Colonic mucosa (tissue), 4 donors: ENCODE data around the gene OVOL1. TPM values are rescaled to one million over a fixed set of nuclear protein-coding genes. Genes with fewer than 3 reads are reported as not detected.

Experiments
- DNase-seq: peaks from one replicate; pipeline ENCODE4 v3.0.0-alpha.2; 2020
- H3K27ac ChIP-seq: fragments of 200-600 bp; one replicate; pipeline ENCODE4 v1.8.0; 2021
- H3K27me3 ChIP-seq: fragments of 200-600 bp; one replicate; pipeline ENCODE4 v1.8.0; 2021
- H3K36me3 ChIP-seq: fragments of 200-600 bp; one replicate; pipeline ENCODE4 v1.8.0; 2021
- H3K4me1 ChIP-seq: fragments of 200-600 bp; one replicate; pipeline ENCODE4 v1.8.0; 2021; ENCODE audit warnings: mild to moderate bottlenecking
- H3K4me3 ChIP-seq: fragments of 200-600 bp; one replicate; pipeline ENCODE4 v1.8.0; 2021
- H3K9ac ChIP-seq, 2 donors: one replicate each; pipeline ENCODE4 v1.7.0; 2013; ENCODE audit warnings: control low read depth in 2 of 2, low read depth in 2 of 2, low read length in 2 of 2
- H3K9me3 ChIP-seq: fragments of 200-600 bp; one replicate; pipeline ENCODE4 v1.8.0; 2021
- intact Hi-C: fragments of 100-400 bp; cut with DNase I; formaldehyde crosslinking; loops from one replicate; pipeline ENCODE4 v1.14.1; 2022
- total RNA-seq, 2 donors: library from RNA; stranded (reverse); fragmentation: NEBNext Ultra II Directional in 1 of 2; extraction: Animal tissue kit (Norgen Biotek cat#: 25700) in 1 of 2; gene quantifications; one replicate each; pipeline ENCODE4 v1.2.1, GENCODE V29; 2021
- TF ChIP-seq, protein P1 (sequence below): fragments of 200-600 bp; IDR thresholded peaks from one replicate; pipeline ENCODE4 v1.8.0; 2022; ENCODE audit warnings: antibody characterized with exemption, mild to moderate bottlenecking
- donor health status: healthy.
- donor health status: DM: no; HTN: no; CAD: no.
- donor health status: DM: no; HTN: no; CAD: no.

OVOL1 gene
- total RNA-seq, 2 donors from 2014 or later = 29.0 to 32.9 TPM

DNA sequence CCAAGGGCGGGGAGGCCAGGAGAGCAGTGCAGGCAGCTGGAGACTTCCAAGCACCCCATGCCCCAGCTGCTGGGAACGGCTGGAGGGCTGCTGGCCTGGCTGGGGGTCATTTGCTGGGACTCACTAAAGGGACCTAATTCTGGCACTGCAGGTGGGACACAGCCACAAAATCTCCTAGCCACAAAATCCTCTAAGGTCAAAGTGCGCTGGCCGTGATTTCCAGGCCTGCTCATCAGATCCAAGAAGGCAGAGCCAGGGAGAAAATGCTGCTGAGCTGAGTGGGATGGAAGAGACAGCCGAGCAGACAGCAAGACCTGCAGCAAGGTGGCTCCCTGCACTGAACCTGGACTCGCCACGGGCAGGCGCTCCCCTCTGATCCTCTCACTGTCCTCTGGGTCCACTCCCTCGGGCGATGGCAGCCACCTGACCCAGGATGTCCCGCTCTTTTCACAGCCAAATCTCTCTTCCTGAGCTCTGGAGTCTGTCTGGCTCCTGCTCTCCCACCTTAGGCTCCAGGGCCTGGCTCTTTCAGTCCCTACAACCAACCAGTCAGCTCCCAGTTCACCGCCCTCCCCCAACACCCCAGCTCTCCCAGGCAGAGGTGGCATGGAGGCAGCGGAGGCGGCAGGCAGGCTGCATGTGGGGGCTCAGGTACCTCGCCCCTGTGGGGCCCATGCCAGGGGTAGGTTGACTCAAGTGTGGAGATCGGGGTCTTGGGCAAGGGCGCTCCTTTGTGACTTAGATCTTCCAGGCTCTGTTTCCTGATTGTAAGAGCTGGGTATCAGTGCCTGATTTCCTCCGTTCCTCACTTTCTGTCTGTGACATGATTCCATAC is 14.5 kb downstream of the OVOL1 start:
- no peaks in the 10 kb centered on the region for H3K9me3 ChIP-seq
- H3K9ac ChIP-seq = no peak overlapping the region
- H3K4me1 ChIP-seq = no peaks in the 10 kb centered on the region
- no peak overlapping the region for H3K4me3 ChIP-seq
- TF ChIP-seq, protein P1, sequence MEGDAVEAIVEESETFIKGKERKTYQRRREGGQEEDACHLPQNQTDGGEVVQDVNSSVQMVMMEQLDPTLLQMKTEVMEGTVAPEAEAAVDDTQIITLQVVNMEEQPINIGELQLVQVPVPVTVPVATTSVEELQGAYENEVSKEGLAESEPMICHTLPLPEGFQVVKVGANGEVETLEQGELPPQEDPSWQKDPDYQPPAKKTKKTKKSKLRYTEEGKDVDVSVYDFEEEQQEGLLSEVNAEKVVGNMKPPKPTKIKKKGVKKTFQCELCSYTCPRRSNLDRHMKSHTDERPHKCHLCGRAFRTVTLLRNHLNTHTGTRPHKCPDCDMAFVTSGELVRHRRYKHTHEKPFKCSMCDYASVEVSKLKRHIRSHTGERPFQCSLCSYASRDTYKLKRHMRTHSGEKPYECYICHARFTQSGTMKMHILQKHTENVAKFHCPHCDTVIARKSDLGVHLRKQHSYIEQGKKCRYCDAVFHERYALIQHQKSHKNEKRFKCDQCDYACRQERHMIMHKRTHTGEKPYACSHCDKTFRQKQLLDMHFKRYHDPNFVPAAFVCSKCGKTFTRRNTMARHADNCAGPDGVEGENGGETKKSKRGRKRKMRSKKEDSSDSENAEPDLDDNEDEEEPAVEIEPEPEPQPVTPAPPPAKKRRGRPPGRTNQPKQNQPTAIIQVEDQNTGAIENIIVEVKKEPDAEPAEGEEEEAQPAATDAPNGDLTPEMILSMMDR = no peak
- no peak overlapping the region for H3K27ac ChIP-seq
- no peaks in the 10 kb centered on the region for H3K36me3 ChIP-seq
- H3K27me3 ChIP-seq = no peaks in the 10 kb centered on the region
- intact Hi-C loops = no loop called here
- DNase-seq = no peak

DNA sequence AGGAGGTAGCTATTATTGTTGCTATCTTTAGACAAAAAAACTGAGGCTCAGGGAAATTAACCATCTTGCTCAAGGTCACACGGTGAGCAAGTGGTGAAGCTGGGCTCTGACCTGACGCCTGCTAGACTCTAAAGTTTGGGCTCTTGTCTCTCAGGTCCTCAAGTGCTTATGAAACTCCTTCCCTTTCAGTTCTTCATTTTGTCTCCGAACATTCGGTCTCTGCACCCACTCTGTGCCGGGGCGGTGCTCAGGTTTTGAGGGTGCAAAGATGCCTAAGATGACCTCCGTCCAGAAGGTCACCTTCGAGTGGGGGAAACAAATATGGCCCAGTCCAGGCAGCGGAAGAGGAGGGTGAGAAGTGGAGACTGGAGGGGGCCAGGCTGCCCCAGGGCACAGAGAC is 16.0 kb downstream of the OVOL1 start:
- TF ChIP-seq, protein P1 = no peak
- no peak overlapping the region for H3K4me3 ChIP-seq
- no peaks in the 10 kb centered on the region for H3K27me3 ChIP-seq
- DNase-seq = no peak
- H3K9me3 ChIP-seq = no peaks in the 10 kb centered on the region
- H3K36me3 ChIP-seq = no peaks in the 10 kb centered on the region
- H3K4me1 ChIP-seq = no peaks in the 10 kb centered on the region
- H3K27ac ChIP-seq = no peak overlapping the region
- no peak overlapping the region for H3K9ac ChIP-seq
- intact Hi-C loops = no loop called here

DNA sequence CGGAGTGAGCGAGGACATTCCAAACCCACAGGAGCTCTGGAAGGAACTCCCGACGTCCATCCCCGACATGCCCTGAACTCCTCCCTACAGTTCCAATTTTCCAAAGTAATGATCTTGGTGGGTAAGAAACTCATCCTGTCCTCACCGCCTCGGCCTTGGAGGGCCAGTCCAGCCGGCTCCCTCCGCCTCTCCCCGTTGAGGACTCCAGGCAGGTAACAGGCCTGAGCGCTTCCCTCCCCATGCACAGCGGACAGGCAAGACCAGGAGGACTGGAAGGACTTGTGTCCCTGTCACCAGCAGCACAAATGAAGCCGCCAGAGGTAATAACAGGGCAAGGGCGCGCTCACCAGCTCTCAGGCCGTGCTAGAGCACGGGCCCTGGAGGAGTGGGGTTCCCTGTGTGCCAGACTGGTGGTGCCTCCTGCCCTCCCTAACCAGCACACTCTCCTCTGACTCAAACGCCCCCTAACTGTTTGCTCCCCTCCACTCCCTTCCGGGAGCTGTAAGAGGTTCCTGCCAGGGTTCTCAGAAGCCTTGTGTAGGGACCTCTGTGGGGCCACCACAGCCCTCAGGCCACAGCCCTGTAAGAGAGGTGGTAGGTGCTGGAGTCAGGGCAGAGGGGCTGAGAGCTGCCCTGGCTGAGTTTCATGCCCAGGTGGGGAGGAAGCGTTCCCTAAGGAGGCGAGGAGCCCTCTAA is 17.1 kb downstream of the OVOL1 start:
- H3K36me3 ChIP-seq = no peaks in the 10 kb centered on the region
- H3K4me3 ChIP-seq = no peak overlapping the region
- no peak overlapping the region for H3K27ac ChIP-seq
- no peak overlapping the region for H3K9ac ChIP-seq
- no peaks in the 10 kb centered on the region for H3K27me3 ChIP-seq
- no peaks in the 10 kb centered on the region for H3K4me1 ChIP-seq
- intact Hi-C loops = no loop called here
- TF ChIP-seq, protein P1 = no peak
- no peaks in the 10 kb centered on the region for H3K9me3 ChIP-seq
- DNase-seq = no peak

DNA sequence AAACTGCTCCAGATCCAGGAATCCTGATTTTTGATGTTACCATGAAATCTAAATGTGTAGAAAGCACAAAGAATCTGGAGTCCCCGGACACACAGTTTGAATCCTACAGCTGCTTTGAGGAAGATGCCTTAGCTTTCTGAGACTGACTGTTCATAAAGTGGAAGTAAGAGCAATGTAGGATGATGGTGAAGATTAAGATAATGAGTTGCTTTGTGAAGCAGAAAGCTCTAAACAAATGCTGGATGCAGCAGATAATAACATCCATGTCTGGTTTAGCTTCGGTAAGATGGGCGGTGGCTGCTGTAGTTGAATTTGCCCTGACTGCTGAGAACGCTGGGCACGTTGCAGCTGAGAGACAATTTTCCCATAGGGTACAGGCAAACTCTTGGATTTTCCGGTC is 20.1 kb downstream of the OVOL1 start:
- H3K9me3 ChIP-seq = no peaks in the 10 kb centered on the region
- no peak overlapping the region for H3K27ac ChIP-seq
- no peaks in the 10 kb centered on the region for H3K4me1 ChIP-seq
- intact Hi-C loops = no loop called here
- no peak for DNase-seq
- TF ChIP-seq, protein P1 = no peak
- no peak overlapping the region for H3K9ac ChIP-seq
- no peaks in the 10 kb centered on the region for H3K36me3 ChIP-seq
- no peak overlapping the region for H3K4me3 ChIP-seq
- H3K27me3 ChIP-seq = no peaks in the 10 kb centered on the region

DNA sequence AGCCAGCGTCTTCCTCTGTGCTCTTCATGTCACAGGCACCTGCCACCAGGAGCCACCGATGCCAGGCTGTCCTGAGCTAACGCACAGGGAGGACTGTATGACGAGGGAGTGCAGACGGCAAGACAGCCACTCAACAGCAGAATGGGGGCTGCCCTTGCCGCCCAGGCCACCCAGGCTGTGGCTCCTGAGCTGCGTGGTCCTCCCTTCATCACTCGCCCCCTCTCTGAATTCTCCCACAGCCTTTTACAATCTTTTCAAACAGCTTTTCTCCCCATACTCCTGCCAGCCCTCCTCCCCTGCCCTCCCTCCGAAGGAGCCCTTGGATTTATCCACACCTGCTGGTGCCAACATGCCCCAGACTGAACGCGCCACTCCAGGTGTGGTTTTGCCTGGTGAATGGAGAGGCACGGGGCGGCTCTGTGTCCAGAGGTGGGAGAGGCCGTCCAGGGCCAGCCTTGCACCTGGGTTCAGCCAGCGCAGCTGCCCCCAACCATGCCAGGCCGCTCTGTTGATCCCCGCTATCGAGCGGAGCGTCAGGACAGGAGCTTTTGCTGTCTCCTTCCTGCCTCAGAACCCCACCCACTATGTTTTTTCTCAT is 22.0 kb downstream of the OVOL1 start:
- H3K4me1 ChIP-seq = no peaks in the 10 kb centered on the region
- no peaks in the 10 kb centered on the region for H3K36me3 ChIP-seq
- intact Hi-C loops = no loop called here
- no peak overlapping the region for H3K27ac ChIP-seq
- TF ChIP-seq, protein P1 = no peak
- H3K4me3 ChIP-seq = no peak overlapping the region
- DNase-seq = no peak
- H3K9ac ChIP-seq = no peak overlapping the region
- no peaks in the 10 kb centered on the region for H3K27me3 ChIP-seq
- no peaks in the 10 kb centered on the region for H3K9me3 ChIP-seq
